ENCODE data around the gene SLC2A14. TPM values are rescaled to one million over a fixed set of nuclear protein-coding genes. Genes with fewer than 3 reads are reported as not detected.
A peak's percentile ranks its signal among the peaks of the same experiment; 100 is the strongest.
"Not testable (repeated sequence)": the region's sequence is repeated elsewhere in the genome, so short reads cannot be mapped to it uniquely, and the experiment has no call there.

Gene SLC2A14
- total RNA-seq, result 10 to 100 TPM in 1 of 2 donors, not detected in 1; 10.3 TPM

- no peaks in the 10 kb centered on the region for H3K9me3 Mint-ChIP-seq
- H3K4me1 Mint-ChIP-seq (ENCODE audit: low read depth in 2 of 2), result peaks cover 0 to 7% of the 10 kb centered on the region in 2 donors
- no peak for ATAC-seq
- no peak for DNase-seq (ENCODE audit: low spot score)
- peaks cover 22 to 31% of the 10 kb centered on the region in 2 donors for H3K27me3 Mint-ChIP-seq
- H3K27ac Mint-ChIP-seq, result no peak within 1 kb of the TSS
- no peak within 1 kb of the TSS for H3K4me3 Mint-ChIP-seq
- no peaks in the 10 kb centered on the region for H3K36me3 Mint-ChIP-seq
Measured at GRCh38 chr12:7872566-7873319, at the start of gene SLC2A14. Gene SLC2A14 (minus strand): TSS chr12:7872915. CDS start chr12:7869880, 3,035 bp downstream.

DNA sequence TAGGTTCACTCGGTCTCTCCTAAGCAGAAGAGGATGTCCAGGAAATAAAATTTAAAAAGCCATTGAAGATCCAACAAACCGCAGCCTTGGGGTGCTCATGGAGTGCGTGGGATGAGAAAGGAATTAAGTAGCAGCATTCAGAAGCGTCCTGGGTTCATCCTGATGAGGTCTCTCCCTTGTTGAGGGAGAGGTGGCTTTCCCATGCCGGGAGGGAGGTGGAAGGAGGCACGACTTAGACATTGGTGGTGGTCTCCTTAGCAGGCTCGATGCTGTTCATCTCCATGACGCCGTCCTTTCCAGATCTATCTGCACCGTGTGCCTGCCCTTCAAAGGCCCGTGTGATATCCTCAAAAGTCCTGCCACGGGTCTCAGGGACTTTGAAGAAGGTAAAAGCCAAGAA lies 48.5 kb upstream of the SLC2A14 start:
- H3K27me3 Mint-ChIP-seq; H3K9me3 Mint-ChIP-seq; DNase-seq (ENCODE audit: low spot score); H3K4me3 Mint-ChIP-seq; ATAC-seq: not testable (repeated sequence)
- peak overlapping the region in 1 of 2 donors; percentile 63 for H3K27ac Mint-ChIP-seq
- H3K4me1 Mint-ChIP-seq (ENCODE audit: low read depth in 2 of 2), result peaks cover 41 to 42% of the 10 kb centered on the region in 2 donors
- peaks cover 28% of the 10 kb centered on the region for H3K36me3 Mint-ChIP-seq

DNA sequence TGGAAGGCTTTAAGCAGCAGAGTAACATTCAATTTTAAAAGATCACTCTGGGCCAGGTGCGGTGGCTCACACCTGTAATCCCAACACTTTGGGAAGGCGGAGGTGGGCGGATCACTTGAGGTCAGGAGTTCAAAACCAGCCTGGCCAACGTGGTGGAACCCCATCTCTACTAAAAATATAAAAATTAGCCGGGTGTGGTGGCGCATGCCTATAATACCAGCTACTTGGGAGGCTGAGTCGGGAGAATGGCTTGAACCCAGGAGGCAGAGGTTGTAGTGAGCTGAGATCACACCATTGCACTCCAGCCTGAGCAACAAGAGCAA lies 45.5 kb upstream of the SLC2A14 start:
- not testable (repeated sequence) for H3K27ac Mint-ChIP-seq; ATAC-seq; H3K27me3 Mint-ChIP-seq; H3K4me3 Mint-ChIP-seq; DNase-seq (ENCODE audit: low spot score); H3K9me3 Mint-ChIP-seq
- H3K36me3 Mint-ChIP-seq, result peaks cover 18% of the 10 kb centered on the region
- peaks cover 39 to 41% of the 10 kb centered on the region in 2 donors for H3K4me1 Mint-ChIP-seq (ENCODE audit: low read depth in 2 of 2)

DNA sequence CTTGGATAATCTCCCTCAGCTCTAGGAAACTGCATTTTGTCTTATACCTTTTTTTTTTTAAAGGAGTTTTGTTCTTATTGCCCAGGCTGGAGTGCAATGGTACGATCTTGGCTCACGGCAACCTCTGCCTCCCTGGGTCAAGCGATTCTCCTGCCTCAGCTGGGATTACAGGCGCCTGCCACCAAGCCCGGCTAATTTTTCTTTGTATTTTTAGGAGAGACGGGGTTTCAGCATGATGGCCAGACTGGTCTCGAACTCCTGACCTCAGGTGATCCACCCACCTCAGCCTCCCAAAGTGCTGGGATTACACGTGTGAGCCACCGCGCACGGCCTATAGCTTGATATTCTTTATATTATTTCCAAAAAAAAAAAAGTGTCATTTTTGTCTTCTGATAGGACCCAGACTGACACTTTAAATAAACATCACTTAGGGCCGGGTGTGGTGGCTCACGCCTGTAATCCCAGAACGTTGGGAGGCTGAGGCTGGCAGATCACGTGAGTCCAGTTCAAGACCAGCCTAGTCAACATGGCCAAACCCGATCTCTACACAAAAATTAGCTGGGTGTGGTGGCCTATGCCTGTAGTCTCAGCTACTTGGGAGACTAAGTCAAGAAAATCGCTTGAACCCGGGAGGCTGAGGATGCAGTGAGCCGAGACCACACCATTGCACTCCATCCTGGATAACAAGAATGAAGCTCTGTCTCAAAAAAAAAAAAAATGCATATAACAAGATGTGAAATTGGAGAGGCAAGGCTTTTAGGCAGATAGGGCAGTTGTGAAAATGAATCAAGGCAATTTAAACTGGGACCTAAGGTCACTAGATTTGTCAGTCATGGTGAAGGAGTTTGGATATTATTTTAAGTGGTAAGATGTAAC lies 44.9 kb upstream of the SLC2A14 start:
- H3K27ac Mint-ChIP-seq, result peak overlapping the region in 1 of 2 donors; percentile 23
- ATAC-seq, result no peak

GRCh38 chr12:7916936-7917335 lies 44.2 kb upstream of the SLC2A14 start:
- Mint-ChIP-seq H3K4me1 (ENCODE audit: low read depth in 2 of 2) (peaks cover 35 to 41% of the 10 kb centered on the region in 2 donors), H3K4me3 (no peak overlapping the region), H3K27ac (peak overlapping the region in 1 of 2 donors; percentile 23), H3K9me3 (no peaks in the 10 kb centered on the region), H3K36me3 (peaks cover 12% of the 10 kb centered on the region), H3K27me3 (no peaks in the 10 kb centered on the region)
- no peak for DNase-seq (ENCODE audit: low spot score)
- no peak for ATAC-seq

More for the DNA sequence above, 44.9 kb upstream of the SLC2A14 start:
- Mint-ChIP-seq H3K4me3 (no peak overlapping the region), H3K36me3 (peaks cover 15% of the 10 kb centered on the region), H3K9me3 (no peaks in the 10 kb centered on the region), H3K27me3 (no peaks in the 10 kb centered on the region), H3K4me1 (ENCODE audit: low read depth in 2 of 2) (peaks cover 38 to 41% of the 10 kb centered on the region in 2 donors)
- DNase-seq (ENCODE audit: low spot score), result no peak

- ATAC-seq (peak; percentile 79 to 84), DNase-seq (ENCODE audit: low spot score) (peak; percentile 63)
- Mint-ChIP-seq H3K27me3 (no peaks in the 10 kb centered on the region), H3K4me3 (peak overlapping the region; percentile 51), H3K27ac (peak overlapping the region in 1 of 2 donors; percentile 23), H3K4me1 (ENCODE audit: low read depth in 2 of 2) (peaks cover 29 to 32% of the 10 kb centered on the region in 2 donors), H3K9me3 (no peaks in the 10 kb centered on the region), H3K36me3 (peaks cover 12% of the 10 kb centered on the region)
Measured at GRCh38 chr12:7915661-7916403, 43.1 kb upstream of the SLC2A14 start.

DNA sequence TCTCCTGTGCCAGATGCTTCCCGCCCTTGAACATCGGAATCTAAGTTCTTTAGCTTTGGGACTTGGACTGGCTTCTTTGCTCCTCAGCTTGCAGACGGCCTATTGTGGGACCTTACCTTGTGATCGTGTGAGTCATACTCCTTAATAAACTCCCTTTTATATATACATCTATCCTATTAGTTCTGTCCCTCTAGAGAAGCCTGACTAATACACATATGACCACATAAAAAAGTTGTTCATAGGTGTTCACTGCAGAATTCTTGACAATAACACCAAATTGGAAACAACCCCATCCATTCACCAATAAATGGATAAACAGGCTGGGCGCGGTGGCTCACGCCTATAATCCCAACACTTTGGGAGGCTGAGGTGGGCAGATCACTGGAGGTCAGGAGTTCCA lies 37.4 kb upstream of the SLC2A14 start:
- not testable (repeated sequence) for H3K36me3 Mint-ChIP-seq; H3K9me3 Mint-ChIP-seq; ATAC-seq; DNase-seq (ENCODE audit: low spot score); H3K4me3 Mint-ChIP-seq; H3K27ac Mint-ChIP-seq; H3K4me1 Mint-ChIP-seq (ENCODE audit: low read depth in 2 of 2); H3K27me3 Mint-ChIP-seq

- DNase-seq (ENCODE audit: low spot score) (no peak), ATAC-seq (no peak)
- Mint-ChIP-seq H3K27me3 (no peaks in the 10 kb centered on the region), H3K4me3 (no peak overlapping the region), H3K4me1 (ENCODE audit: low read depth in 2 of 2) (no peaks in the 10 kb centered on the region), H3K36me3 (no peaks in the 10 kb centered on the region), H3K9me3 (no peaks in the 10 kb centered on the region), H3K27ac (no peak overlapping the region)
Measured at GRCh38 chr12:7907009-7907408, 34.3 kb upstream of the SLC2A14 start.

- H3K9me3 Mint-ChIP-seq; ATAC-seq; H3K4me1 Mint-ChIP-seq (ENCODE audit: low read depth in 2 of 2); H3K4me3 Mint-ChIP-seq; H3K27ac Mint-ChIP-seq; DNase-seq (ENCODE audit: low spot score); H3K36me3 Mint-ChIP-seq; H3K27me3 Mint-ChIP-seq: not testable (repeated sequence)
Measured at GRCh38 chr12:7906303-7906702, 33.6 kb upstream of the SLC2A14 start.

GRCh38 chr12:7905600-7906125 lies 32.9 kb upstream of the SLC2A14 start:
- not testable (repeated sequence) for H3K4me1 Mint-ChIP-seq (ENCODE audit: low read depth in 2 of 2); DNase-seq (ENCODE audit: low spot score); ATAC-seq; H3K27me3 Mint-ChIP-seq; H3K27ac Mint-ChIP-seq; H3K36me3 Mint-ChIP-seq; H3K9me3 Mint-ChIP-seq; H3K4me3 Mint-ChIP-seq

DNA sequence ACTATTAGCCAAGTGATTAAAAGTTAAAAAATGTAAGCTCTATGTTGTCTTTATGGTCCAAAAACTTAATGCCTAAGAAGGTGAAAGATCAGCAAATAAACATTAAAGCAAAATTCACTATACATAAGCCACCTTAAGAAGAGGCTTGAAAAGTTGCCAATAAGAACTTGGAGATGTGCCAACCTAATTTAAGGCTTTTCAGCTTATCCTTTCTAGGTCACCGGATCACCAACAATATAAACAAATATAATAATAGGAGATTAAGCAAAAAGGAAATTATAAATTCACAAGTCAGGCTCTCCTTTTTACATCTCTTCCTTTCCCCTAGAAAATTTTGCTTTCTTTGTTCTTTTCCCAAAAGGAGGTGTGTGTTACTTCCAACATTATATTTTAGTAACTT lies 32.4 kb upstream of the SLC2A14 start:
- ATAC-seq, result no peak
- H3K9me3 Mint-ChIP-seq, result no peaks in the 10 kb centered on the region

DNA sequence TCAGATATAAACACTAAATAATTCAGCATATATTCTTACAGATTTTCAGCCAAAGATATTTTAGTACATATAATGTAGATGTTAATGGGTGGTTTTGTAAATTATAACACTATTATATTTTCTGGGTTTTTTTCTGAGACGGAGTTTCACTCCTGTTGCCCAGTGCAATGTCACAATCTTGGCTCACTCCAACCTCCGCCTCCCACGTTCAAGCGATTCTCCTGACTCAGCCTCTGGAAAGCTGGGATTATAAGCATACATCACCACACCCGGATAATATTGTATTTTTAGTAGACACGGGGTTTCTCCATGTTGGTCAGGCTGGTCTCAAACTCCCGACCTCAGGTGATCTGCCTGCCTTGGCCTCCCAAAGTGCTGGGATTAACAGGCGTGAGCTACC lies 29.7 kb upstream of the SLC2A14 start:
- H3K27me3 Mint-ChIP-seq; H3K4me1 Mint-ChIP-seq (ENCODE audit: low read depth in 2 of 2); DNase-seq (ENCODE audit: low spot score); H3K36me3 Mint-ChIP-seq; H3K27ac Mint-ChIP-seq; H3K4me3 Mint-ChIP-seq; ATAC-seq; H3K9me3 Mint-ChIP-seq: not testable (repeated sequence)

More for the DNA sequence above, 32.4 kb upstream of the SLC2A14 start:
- H3K36me3 Mint-ChIP-seq, result no peaks in the 10 kb centered on the region
- H3K4me3 Mint-ChIP-seq, result no peak overlapping the region
- H3K27ac Mint-ChIP-seq, result no peak overlapping the region
- H3K27me3 Mint-ChIP-seq, result no peaks in the 10 kb centered on the region
- no peak for DNase-seq (ENCODE audit: low spot score)
- no peaks in the 10 kb centered on the region for H3K4me1 Mint-ChIP-seq (ENCODE audit: low read depth in 2 of 2)

- DNase-seq (ENCODE audit: low spot score) (no peak), ATAC-seq (no peak)
- Mint-ChIP-seq H3K4me3 (no peak overlapping the region), H3K27me3 (no peaks in the 10 kb centered on the region), H3K4me1 (ENCODE audit: low read depth in 2 of 2) (no peaks in the 10 kb centered on the region), H3K27ac (no peak overlapping the region), H3K36me3 (no peaks in the 10 kb centered on the region), H3K9me3 (no peaks in the 10 kb centered on the region)
Measured at GRCh38 chr12:7899755-7900154, 27.0 kb upstream of the SLC2A14 start.

Measured in natural killer cell treated with Interleukin-12 subunit alpha and Interleukin-12 subunit beta and Interleukin-15 and Interleukin-18, amount 100 ng/mL, for 72 hours (primary cell).